ENCODE data around the gene ADGRL2. TPM values are rescaled to one million over a fixed set of nuclear protein-coding genes. Genes with fewer than 3 reads are reported as not detected.
"Not testable (repeated sequence)": the region's sequence is repeated elsewhere in the genome, so short reads cannot be mapped to it uniquely, and the experiment has no call there.

Gene ADGRL2
- total RNA-seq, 4 donors from 2014 or later = 50.7 to 72.4 (median 54.2) TPM

GRCh38 chr1:81852961-81853360, 52.2 kb downstream of the ADGRL2 start:
- ATAC-seq (ENCODE audit: low FRiP score) = no peak
- no peak for TF ChIP-seq CTCF (IDR thresholded peaks at IDR 0.05)

GRCh38 chr1:81867235-81867634, 66.5 kb downstream of the ADGRL2 start:
- no peak for DNase-seq (ENCODE audit: low spot score)

More at GRCh38 chr1:81852961-81853360, 52.2 kb downstream of the ADGRL2 start:
- no peak for DNase-seq (ENCODE audit: low spot score)

DNA sequence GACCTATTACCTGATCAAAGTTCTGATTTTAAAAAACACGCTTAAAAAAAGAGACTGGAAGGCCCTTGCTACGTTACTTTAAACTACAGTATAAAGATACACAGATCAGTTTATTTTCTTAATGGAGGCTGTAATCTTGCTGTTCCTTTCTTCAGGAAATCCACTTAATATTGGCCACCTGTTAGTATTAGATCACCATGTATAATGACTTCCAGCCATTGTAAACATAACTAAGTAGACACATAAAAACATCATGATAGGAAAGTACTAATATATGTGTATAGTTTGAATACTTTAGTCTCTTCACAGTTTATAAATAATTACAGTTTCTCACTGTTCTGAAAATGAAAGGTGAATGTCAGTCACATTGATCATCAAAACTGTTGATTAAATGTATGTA, 68.6 kb downstream of the ADGRL2 start:
- no peak for DNase-seq (ENCODE audit: low spot score)
- TF ChIP-seq CTCF (IDR thresholded peaks at IDR 0.05) = no peak
- no peak for ATAC-seq (ENCODE audit: low FRiP score)

More at GRCh38 chr1:81867235-81867634, 66.5 kb downstream of the ADGRL2 start:
- no peak for ATAC-seq (ENCODE audit: low FRiP score)
- TF ChIP-seq CTCF (IDR thresholded peaks at IDR 0.05) = no peak

- not testable (repeated sequence) for ATAC-seq (ENCODE audit: low FRiP score)
Measured at GRCh38 chr1:81871091-81871490, 70.4 kb downstream of the ADGRL2 start.

GRCh38 chr1:81873946-81874345, 73.2 kb downstream of the ADGRL2 start:
- TF ChIP-seq CTCF (IDR thresholded peaks at IDR 0.05) = no peak

More at GRCh38 chr1:81871091-81871490, 70.4 kb downstream of the ADGRL2 start:
- not testable (repeated sequence) for DNase-seq (ENCODE audit: low spot score)

GRCh38 chr1:81874461-81874860, 73.7 kb downstream of the ADGRL2 start:
- DNase-seq (ENCODE audit: low spot score) (no peak), ATAC-seq (ENCODE audit: low FRiP score) (no peak)
- no peak for TF ChIP-seq CTCF (IDR thresholded peaks at IDR 0.05)

More at GRCh38 chr1:81873946-81874345, 73.2 kb downstream of the ADGRL2 start:
- DNase-seq (ENCODE audit: low spot score) = no peak
- ATAC-seq (ENCODE audit: low FRiP score) = no peak

GRCh38 chr1:81874940-81875339, 74.2 kb downstream of the ADGRL2 start:
- ATAC-seq (ENCODE audit: low FRiP score) (no peak), DNase-seq (ENCODE audit: low spot score) (no peak)
- no peak for TF ChIP-seq CTCF (IDR thresholded peaks at IDR 0.05)

All from omental fat pad (tissue), 4 donors.